ENCODE measurements around the gene BRAT1. TPM values are rescaled to one million over a fixed set of nuclear protein-coding genes. Genes with fewer than 3 reads are reported as not detected.

BRAT1 gene
- polyA plus RNA-seq, 1 experiment = 6.2 TPM

DNA sequence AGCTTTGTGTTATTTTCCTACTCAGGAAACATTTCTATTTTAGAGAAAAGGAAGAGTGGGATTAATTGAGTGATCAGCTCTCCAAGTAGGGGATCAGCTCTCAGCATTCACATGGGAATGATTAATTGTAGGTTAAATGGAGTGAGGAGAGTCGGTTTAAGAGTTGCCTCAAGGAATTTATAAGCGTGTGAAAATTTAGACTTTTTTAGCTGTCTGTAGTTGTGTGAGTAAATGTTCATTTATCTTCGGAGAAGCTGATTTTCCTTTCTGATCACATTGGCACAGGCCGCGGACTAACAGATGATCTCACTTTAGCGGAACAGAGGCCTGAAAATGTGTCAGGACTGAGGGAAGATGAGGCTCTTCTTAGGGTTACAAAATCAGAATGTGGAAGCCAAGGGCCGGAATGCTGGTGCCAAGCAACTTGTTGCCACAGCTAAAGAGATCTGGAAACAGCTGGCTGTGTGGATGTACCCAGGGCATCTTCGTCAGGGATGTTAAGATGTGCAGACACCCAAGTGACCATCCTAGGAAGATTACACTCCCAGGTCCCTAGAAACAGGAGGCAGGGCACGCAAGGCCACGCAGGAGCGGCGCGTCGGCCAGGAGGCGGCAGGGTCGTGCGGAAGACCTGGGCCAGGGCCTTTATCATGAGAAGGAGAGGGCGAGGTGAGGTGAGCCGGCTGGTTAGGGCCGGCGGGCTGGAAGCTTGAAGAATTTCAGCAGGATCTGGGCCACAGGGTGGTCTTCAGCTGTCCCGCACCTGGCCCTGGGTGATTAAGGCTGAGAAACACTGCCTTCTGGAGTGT is 41.3 kb upstream of the BRAT1 start:
- ChIA-PET POLR2A (no interaction called here), CTCF (interaction anchor here (0.6 to 1.0 kb wide), 2 partner anchors 30 to 185 kb away, joined by 3 to 5 read pairs; no protein-coding TSS in a partner anchor)
- no peak for TF ChIP-seq CTCF (IDR thresholded peaks at IDR 0.05; ENCODE audit: low read depth, low read length)
- Histone ChIP-seq H3K4me3 (ENCODE audit: low read depth, low read length) (no peak overlapping the region), H3K9me3 (ENCODE audit: control insufficient read depth, insufficient read depth, low read length) (no peaks in the 10 kb centered on the region; the same call in 1 of the 2 replicates), H3K27me3 (ENCODE audit: control insufficient read depth, insufficient read depth, low read length) (no peaks in the 10 kb centered on the region), H3K27ac (ENCODE audit: low read depth, low read length) (no peak overlapping the region)
- DNase-seq (ENCODE audit: low read depth, low spot score) = no peak

DNA sequence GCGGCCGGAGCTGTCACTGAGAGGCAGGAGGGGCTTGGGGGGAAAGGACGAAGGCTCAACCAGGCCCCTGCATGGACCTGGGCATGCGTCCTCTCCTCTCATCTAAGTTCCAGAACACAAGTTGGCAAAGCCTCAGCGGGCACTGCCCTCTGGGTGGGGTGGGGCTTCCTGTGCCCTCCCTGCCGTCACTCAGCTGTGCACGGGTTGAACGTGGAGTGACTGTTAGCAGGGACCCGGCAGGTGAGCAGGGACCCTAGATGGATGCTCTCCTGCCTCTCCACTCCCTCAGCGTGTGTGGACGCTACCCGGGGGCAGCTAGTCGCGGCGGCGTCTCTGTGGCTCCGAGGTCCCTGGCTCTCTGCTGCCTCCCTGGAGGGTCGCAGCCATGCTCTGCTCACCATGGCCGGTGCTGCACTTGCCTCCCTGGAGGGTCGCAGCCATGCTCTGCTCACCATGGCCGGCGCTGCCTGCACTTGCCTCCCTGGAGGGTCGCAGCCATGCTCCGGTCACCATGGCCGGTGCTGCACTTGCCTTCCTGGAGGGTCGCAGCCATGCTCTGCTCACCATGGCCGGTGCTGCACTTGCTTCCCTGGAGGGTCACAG is 40.0 kb upstream of the BRAT1 start:
- DNase-seq (ENCODE audit: low read depth, low spot score) = no peak
- POLR2A ChIA-PET = no interaction called here
- Histone ChIP-seq H3K27ac (ENCODE audit: low read depth, low read length) (no peak overlapping the region), H3K9me3 (ENCODE audit: control insufficient read depth, insufficient read depth, low read length) (no peaks in the 10 kb centered on the region; the same call in 1 of the 2 replicates), H3K4me3 (ENCODE audit: low read depth, low read length) (no peak overlapping the region), H3K27me3 (ENCODE audit: control insufficient read depth, insufficient read depth, low read length) (no peaks in the 10 kb centered on the region)
- TF ChIP-seq CTCF (IDR thresholded peaks at IDR 0.05; ENCODE audit: low read depth, low read length) = no peak
- CTCF ChIA-PET = no interaction called here

DNA sequence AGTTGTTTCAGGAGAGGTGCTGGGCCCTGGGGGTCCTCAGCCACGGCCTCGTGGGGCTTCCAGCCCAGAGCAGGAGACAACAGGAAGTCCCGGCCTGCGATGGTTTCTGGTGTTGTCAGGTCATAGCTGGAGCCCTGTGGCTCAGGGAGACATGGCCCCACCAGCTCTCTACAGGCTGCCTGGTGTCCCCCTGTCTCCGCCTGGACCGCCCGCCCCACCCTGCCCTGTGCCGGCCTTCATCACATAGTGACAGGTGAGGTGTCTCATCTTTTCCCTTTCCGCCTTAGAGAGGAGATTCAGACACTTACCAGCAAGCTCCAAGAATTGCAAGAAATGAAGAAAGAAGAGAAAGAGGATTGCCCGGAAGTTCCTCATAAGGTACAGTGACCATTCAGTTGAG is 39.3 kb upstream of the BRAT1 start:
- POLR2A ChIA-PET = no interaction called here
- no peak overlapping the region for H3K4me3 ChIP-seq (ENCODE audit: low read depth, low read length)
- no peak for TF ChIP-seq CTCF (IDR thresholded peaks at IDR 0.05; ENCODE audit: low read depth, low read length)
- CTCF ChIA-PET = no interaction called here
- no peaks in the 10 kb centered on the region for H3K27me3 ChIP-seq (ENCODE audit: control insufficient read depth, insufficient read depth, low read length)
- no peak overlapping the region for H3K27ac ChIP-seq (ENCODE audit: low read depth, low read length)
- no peak for DNase-seq (ENCODE audit: low read depth, low spot score)
- no peaks in the 10 kb centered on the region; the same call in 1 of the 2 replicates for H3K9me3 ChIP-seq (ENCODE audit: control insufficient read depth, insufficient read depth, low read length)

GRCh38 chr7:2593036-2593727 is 37.9 kb upstream of the BRAT1 start:
- no peak for DNase-seq (ENCODE audit: low read depth, low spot score)
- H3K4me3 ChIP-seq (ENCODE audit: low read depth, low read length) = no peak overlapping the region
- H3K9me3 ChIP-seq (ENCODE audit: control insufficient read depth, insufficient read depth, low read length) = no peaks in the 10 kb centered on the region; the same call in 1 of the 2 replicates
- POLR2A ChIA-PET = no interaction called here
- no peak overlapping the region for H3K27ac ChIP-seq (ENCODE audit: low read depth, low read length)
- no peaks in the 10 kb centered on the region for H3K27me3 ChIP-seq (ENCODE audit: control insufficient read depth, insufficient read depth, low read length)
- no peak for TF ChIP-seq CTCF (IDR thresholded peaks at IDR 0.05; ENCODE audit: low read depth, low read length)
- CTCF ChIA-PET = no interaction called here

Data from AG04450 (cell line).